Chondrocyte (in vitro differentiated cells): ENCODE measurements around the gene UBE2S. TPM values are rescaled to one million over a fixed set of nuclear protein-coding genes. Genes with fewer than 3 reads are reported as not detected.
"Not testable (repeated sequence)": the region's sequence is repeated elsewhere in the genome, so short reads cannot be mapped to it uniquely, and the experiment has no call there.

ENCODE experiments used
- DNase-seq: peaks from one replicate; pipeline ENCODE4 v3.0.0; 2021; ENCODE audit warnings: mixed read lengths, low spot score
- H3K27ac Mint-ChIP-seq: one replicate; pipeline ENCODE4 v1.8.0; 2021; ENCODE audit warnings: mild to moderate bottlenecking, moderate library complexity, mixed read lengths; ENCODE audit not compliant: unreplicated experiment
- H3K27me3 Mint-ChIP-seq: 2 replicates; pipeline ENCODE4 v1.8.0; 2021; ENCODE audit warnings: low read depth, mixed read lengths
- H3K36me3 Mint-ChIP-seq: 2 replicates; pipeline ENCODE4 v1.8.0; 2021; ENCODE audit warnings: low read depth, mixed read lengths
- H3K4me1 Mint-ChIP-seq: 2 replicates; pipeline ENCODE4 v1.8.0; 2021; ENCODE audit warnings: low read depth, mild to moderate bottlenecking, mixed read lengths
- H3K4me3 Mint-ChIP-seq: one replicate; pipeline ENCODE4 v1.8.0; 2021; ENCODE audit warnings: mild to moderate bottlenecking, moderate library complexity, mixed read lengths; ENCODE audit not compliant: unreplicated experiment
- H3K9me3 Mint-ChIP-seq: 2 replicates; pipeline ENCODE4 v1.8.0; 2021; ENCODE audit warnings: low read depth, mixed read lengths
- CTCF ChIP-seq: fragments of 200-600 bp; sonication (generic); IDR thresholded peaks from 2 replicates; pipeline ENCODE4 v1.5.0; 2021; ENCODE audit warnings: antibody characterized with exemption, mild to moderate bottlenecking, moderate library complexity
- total RNA-seq: library from RNA; stranded (reverse); gene quantifications from 3 replicates; pipeline ENCODE4 v1.2.1, GENCODE V29; 2021

UBE2S gene
- total RNA-seq, 1 donor from 2014 or later, result 79.7 TPM

- TF ChIP-seq CTCF, result peak; percentile 45
- Mint-ChIP-seq H3K4me1 (peaks cover 10% of the 10 kb centered on the region), H3K9me3 (no peaks in the 10 kb centered on the region), H3K27me3 (peaks cover 15% of the 10 kb centered on the region), H3K4me3 (no peak overlapping the region), H3K27ac (no peak overlapping the region), H3K36me3 (peaks cover 3% of the 10 kb centered on the region)
- DNase-seq, result no peak
Observed at GRCh38 chr19:55452749-55453346, 45.3 kb upstream of the UBE2S start.

- Mint-ChIP-seq H3K9me3 (no peaks in the 10 kb centered on the region), H3K27ac (no peak overlapping the region), H3K27me3 (peaks cover 15% of the 10 kb centered on the region), H3K36me3 (peaks cover 3% of the 10 kb centered on the region), H3K4me1 (peaks cover 10% of the 10 kb centered on the region), H3K4me3 (no peak overlapping the region)
- DNase-seq, result no peak
- no peak for TF ChIP-seq CTCF
Observed at GRCh38 chr19:55451965-55452748, 44.6 kb upstream of the UBE2S start.

- Mint-ChIP-seq H3K4me1 (peaks cover 10% of the 10 kb centered on the region), H3K4me3 (peak overlapping the region; percentile 53), H3K36me3 (peaks cover 3% of the 10 kb centered on the region), H3K27me3 (peaks cover 15% of the 10 kb centered on the region), H3K27ac (peak overlapping the region; percentile 27), H3K9me3 (no peaks in the 10 kb centered on the region)
- DNase-seq, result no peak
- no peak for TF ChIP-seq CTCF
Observed at GRCh38 chr19:55451163-55451964, 43.8 kb upstream of the UBE2S start.

GRCh38 chr19:55449469-55449868 is 41.9 kb upstream of the UBE2S start:
- no peak overlapping the region for H3K4me3 Mint-ChIP-seq
- peaks cover 29% of the 10 kb centered on the region for H3K27me3 Mint-ChIP-seq
- DNase-seq, result no peak
- no peak overlapping the region for H3K27ac Mint-ChIP-seq
- peaks cover 10% of the 10 kb centered on the region for H3K4me1 Mint-ChIP-seq
- TF ChIP-seq CTCF, result no peak
- H3K36me3 Mint-ChIP-seq, result no peaks in the 10 kb centered on the region
- H3K9me3 Mint-ChIP-seq, result no peaks in the 10 kb centered on the region

- DNase-seq, H3K4me3 Mint-ChIP-seq, H3K4me1 Mint-ChIP-seq, H3K9me3 Mint-ChIP-seq, H3K27ac Mint-ChIP-seq, H3K36me3 Mint-ChIP-seq: not testable (repeated sequence)
- peaks cover 37% of the 10 kb centered on the region for H3K27me3 Mint-ChIP-seq
Observed at GRCh38 chr19:55448175-55448490, 40.5 kb upstream of the UBE2S start.
